HG03520 (cell line): ENCODE measurements around the gene GRK5.

Experiments
- ATAC-seq: cut with Tn5 transposase; IDR thresholded peaks from one replicate; pipeline ENCODE4 v1.9.1; 2021; ENCODE audit warnings: mild to moderate bottlenecking, moderate library complexity; ENCODE audit not compliant: unreplicated experiment

Gene GRK5

GRCh38 chr10:119314061-119314460 lies 106.7 kb downstream of the GRK5 start:
- ATAC-seq = no peak

- no peak for ATAC-seq
Measured at GRCh38 chr10:119314486-119314885, 107.1 kb downstream of the GRK5 start.

GRCh38 chr10:119315128-119316001 lies 108.0 kb downstream of the GRK5 start:
- peak; percentile 67 for ATAC-seq

GRCh38 chr10:119316002-119316358 lies 108.6 kb downstream of the GRK5 start:
- ATAC-seq = no peak

GRCh38 chr10:119316729-119317097 lies 109.3 kb downstream of the GRK5 start:
- no peak for ATAC-seq

GRCh38 chr10:119318411-119319160 lies 111.2 kb downstream of the GRK5 start:
- no peak for ATAC-seq

- ATAC-seq = no peak
Measured at GRCh38 chr10:119319161-119319919, 112.0 kb downstream of the GRK5 start.

- ATAC-seq = no peak
Measured at GRCh38 chr10:119319920-119320258, 112.5 kb downstream of the GRK5 start.

- no peak for ATAC-seq
Measured at GRCh38 chr10:119320981-119321380, 113.6 kb downstream of the GRK5 start.

- ATAC-seq = no peak
Measured at GRCh38 chr10:119323085-119324016, 116.0 kb downstream of the GRK5 start.

- no peak for ATAC-seq
Measured at GRCh38 chr10:119325131-119325530, 117.8 kb downstream of the GRK5 start.

- ATAC-seq = no peak
Measured at GRCh38 chr10:119326167-119326566, 118.8 kb downstream of the GRK5 start.

GRCh38 chr10:119327096-119327745 lies 119.8 kb downstream of the GRK5 start:
- ATAC-seq = no peak

- no peak for ATAC-seq
Measured at GRCh38 chr10:119328223-119328622, 120.9 kb downstream of the GRK5 start.

GRCh38 chr10:119330342-119330741 lies 123.0 kb downstream of the GRK5 start:
- no peak for ATAC-seq

GRCh38 chr10:119331061-119331460 lies 123.7 kb downstream of the GRK5 start:
- ATAC-seq = no peak

- no peak for ATAC-seq
Measured at GRCh38 chr10:119333146-119333792, 125.9 kb downstream of the GRK5 start.

GRCh38 chr10:119335671-119336353 lies 128.4 kb downstream of the GRK5 start:
- ATAC-seq = no peak

GRCh38 chr10:119336599-119336998 lies 129.2 kb downstream of the GRK5 start:
- no peak for ATAC-seq
